NOMO-1 treated with DMSO at 0.1 percent for 48 hours (cell line): ENCODE results near the gene AATF.
"Not testable (repeated sequence)": the region's sequence is repeated elsewhere in the genome, so short reads cannot be mapped to it uniquely, and the experiment has no call there.

Experiments
- DNase-seq: peaks from one replicate; lab custom pipeline; 2025; ENCODE audit not compliant: unreplicated experiment; lab: John Stamatoyannopoulos, UW

The AATF gene

DNA sequence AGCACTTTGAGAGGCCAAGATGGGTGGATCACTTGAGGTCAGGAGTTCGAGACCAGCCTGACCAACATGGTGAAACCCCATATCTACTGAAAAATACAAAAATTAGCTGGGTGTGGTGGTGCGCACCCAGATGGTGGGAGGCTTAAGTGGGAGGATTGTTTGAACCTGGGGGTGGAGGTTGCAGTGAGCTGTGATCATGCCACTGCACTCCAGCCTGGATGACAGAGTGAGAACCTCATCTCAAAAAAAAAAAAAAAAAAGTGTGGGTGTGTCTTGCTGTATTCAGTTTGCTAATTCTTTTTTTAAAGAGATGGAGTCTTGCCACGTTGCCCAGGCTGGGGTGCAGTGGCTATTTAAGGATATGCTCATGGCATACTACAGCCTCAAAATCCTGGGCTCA, 124.7 kb downstream of the AATF start:
- not testable (repeated sequence) for DNase-seq

- no peak for DNase-seq
Observed at GRCh38 chr17:37079065-37079708, 130.4 kb downstream of the AATF start.

DNA sequence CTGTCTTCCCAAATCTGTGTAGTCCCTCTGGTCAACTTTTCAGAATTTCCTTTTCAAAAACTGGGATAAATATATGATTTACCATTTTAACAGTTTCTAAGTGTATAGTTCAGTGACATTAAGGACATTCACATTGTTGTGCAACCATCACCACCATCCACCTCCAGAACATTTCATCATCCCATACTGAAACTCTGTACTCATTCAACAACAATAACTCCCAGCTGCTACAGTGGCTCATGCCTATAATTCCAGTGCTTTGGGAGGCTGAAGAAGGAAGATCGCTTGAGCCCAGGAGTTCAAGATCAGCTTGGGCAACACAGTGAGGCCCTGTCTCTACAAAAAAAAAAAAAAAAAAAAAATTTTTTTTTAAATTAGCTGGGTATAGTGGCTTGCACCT, 131.0 kb downstream of the AATF start:
- peak; percentile 31 for DNase-seq

- no peak for DNase-seq
Observed at GRCh38 chr17:37081287-37081686, 132.5 kb downstream of the AATF start.

GRCh38 chr17:37082311-37082860, 133.6 kb downstream of the AATF start:
- DNase-seq: no peak

- no peak for DNase-seq
Observed at GRCh38 chr17:37082985-37083384, 134.2 kb downstream of the AATF start.

DNA sequence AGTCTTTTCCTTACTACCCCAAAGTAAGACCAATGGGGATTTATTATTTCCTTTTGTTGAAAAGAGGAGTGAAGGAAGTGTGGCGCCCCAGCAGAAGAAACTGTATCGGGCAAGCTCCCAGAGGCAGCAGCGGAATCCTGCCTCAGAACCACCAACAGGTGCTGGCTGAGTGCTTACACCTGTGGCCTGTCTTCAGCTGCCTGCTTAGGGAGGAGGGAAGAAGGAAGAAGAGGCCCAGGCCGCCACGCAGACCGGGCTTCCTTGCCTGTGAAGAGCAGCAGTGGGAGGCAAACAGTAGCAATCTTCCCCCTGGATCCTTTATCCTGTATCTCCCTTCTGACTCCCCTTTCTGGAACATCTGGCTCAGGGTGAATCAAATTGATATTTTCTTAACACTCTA, 134.7 kb downstream of the AATF start:
- no peak for DNase-seq

DNA sequence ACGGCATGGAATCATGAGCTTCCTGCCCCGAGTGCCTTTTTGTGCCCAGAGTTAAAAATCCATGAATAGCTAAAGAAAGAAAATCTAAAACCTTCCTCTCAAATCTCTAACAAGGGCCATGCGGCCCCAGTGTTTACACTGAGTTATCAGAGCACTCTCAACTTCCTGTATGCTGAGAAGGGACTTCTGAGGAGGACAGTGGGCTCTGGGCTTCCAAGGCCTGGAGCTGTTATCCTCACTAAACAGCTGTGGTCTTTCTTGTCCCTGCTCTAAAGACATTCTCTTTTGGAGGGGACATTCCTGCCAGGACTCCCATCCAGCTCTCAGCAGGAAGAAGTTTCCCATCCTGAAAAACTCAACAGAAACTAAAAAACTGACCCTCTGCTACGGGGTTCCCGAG, 135.6 kb downstream of the AATF start:
- no peak for DNase-seq

DNA sequence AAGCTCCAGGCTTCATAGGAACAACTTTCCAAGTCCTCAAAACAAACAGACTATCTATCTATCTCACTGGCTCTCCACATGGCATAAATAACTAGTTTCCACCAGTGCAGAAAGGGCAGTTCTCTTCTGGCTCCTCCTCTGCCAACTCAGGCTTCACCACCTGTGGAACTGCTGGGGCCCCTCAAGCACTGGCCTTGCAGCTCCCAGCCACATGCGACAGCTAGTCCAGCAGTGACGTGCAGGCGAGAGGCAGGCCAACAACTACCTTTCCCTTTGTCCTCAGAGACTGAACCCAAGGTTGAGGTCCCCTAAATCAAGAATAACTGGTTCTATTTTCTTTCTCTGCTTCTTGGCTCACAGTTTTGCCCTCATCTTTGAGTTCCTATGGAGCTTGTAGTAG, 137.6 kb downstream of the AATF start:
- no peak for DNase-seq

DNA sequence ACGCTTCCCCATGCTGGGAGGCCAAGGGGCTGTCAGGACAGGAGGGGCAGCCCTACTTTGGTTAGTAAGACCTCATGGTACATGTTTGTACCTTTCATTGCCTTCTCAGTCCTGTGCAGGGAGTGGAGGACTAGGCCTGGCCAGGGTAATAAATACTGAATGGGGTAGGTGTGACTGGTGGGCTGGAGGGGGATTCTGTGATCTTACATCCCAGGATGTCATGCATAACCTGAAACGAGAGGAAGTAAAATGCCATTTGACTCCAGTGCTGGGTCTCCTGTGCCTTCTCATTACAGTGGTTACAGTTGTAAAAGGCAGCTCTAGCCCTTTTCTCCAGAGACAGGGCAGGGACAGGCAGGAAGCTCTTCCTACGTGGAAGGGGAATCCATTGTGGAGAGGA, 138.2 kb downstream of the AATF start:
- no peak for DNase-seq

- DNase-seq: no peak
Observed at GRCh38 chr17:37087683-37088082, 138.9 kb downstream of the AATF start.

DNA sequence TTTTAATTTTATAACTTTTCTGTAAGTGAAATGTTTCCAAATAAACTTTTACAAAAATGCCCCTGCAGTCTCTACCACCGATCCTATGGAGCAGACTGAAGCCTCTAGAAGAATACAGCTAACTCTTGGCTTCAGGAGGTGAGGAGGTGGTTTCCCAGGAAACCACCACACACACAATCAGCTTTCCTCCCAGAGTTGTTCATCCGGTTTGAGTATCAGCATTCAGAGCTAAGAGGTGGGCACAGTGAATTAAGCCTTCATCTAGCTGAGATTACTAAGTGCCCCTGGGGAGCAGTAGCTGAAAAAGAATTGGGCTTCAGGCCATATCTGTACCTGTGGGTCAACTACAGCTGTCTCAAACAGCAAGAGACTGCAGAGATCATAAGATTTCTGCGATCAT, 139.7 kb downstream of the AATF start:
- no peak for DNase-seq

- DNase-seq: no peak
Observed at GRCh38 chr17:37088913-37089312, 140.2 kb downstream of the AATF start.

GRCh38 chr17:37089956-37090355, 141.2 kb downstream of the AATF start:
- peak; percentile 93 for DNase-seq

DNA sequence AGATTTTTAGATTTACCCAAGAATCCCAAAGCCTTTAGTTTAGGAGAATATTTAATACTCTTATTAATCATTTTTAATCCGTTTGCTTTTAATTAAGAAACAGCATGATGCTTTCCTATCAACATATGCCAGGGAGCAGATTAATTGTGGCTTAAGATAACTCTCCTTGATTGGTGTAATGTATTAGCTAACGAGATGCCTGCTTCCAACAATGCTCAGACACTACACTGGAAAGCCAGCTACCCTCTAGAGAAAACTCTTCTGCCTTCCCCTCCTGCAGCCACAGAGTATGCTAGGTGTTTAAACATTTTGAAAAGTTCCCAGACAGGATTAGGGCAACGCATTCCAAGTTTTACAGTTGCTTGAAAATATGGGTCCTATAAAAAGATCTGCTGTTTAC, 142.2 kb downstream of the AATF start:
- no peak for DNase-seq

- DNase-seq: no peak
Observed at GRCh38 chr17:37092071-37092470, 143.3 kb downstream of the AATF start.

- no peak for DNase-seq
Observed at GRCh38 chr17:37092701-37093100, 143.9 kb downstream of the AATF start.

- DNase-seq: no peak
Observed at GRCh38 chr17:37094391-37094790, 145.6 kb downstream of the AATF start.

DNA sequence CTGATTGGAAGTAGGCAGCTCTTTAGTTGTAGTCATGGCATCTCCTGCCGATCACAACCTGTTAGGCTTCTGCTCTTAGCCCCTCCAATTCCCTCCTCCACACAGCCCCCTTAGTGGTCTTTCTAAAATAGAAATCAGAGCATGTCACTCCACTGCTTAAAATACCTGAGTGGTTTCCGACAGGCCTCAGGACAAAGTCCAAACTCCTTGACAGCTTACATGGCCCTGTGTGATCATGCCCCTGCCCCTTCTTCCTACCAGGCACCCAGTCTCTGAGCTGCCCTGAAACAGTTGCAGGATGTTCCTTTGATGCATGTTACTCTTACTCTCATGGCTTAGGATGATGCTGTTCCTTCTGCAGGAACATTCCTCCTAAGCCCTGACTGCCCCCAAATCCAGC, 147.3 kb downstream of the AATF start:
- DNase-seq: no peak

GRCh38 chr17:37097154-37097553, 148.4 kb downstream of the AATF start:
- DNase-seq: no peak

- DNase-seq: no peak
Observed at GRCh38 chr17:37098152-37098551, 149.4 kb downstream of the AATF start.

- no peak for DNase-seq
Observed at GRCh38 chr17:37098910-37099664, 150.3 kb downstream of the AATF start.

- DNase-seq: peak; percentile 73
Observed at GRCh38 chr17:37100231-37100630, 151.5 kb downstream of the AATF start.
